Measurements from ENCODE around the gene PDZD7. TPM values are rescaled to one million over a fixed set of nuclear protein-coding genes. Genes with fewer than 3 reads are reported as not detected.

The PDZD7 gene
- total RNA-seq, 1 experiment from 2014 or later = 1.4 TPM

GRCh38 chr10:100972904-100973535, 57.9 kb downstream of the PDZD7 start:
- H3K27me3 ChIP-seq = no peaks in the 10 kb centered on the region
- DNase-seq = no peak
- no peaks in the 10 kb centered on the region for H3K9me3 ChIP-seq
- no peak overlapping the region for H3K4me3 ChIP-seq
- no peaks in the 10 kb centered on the region for H3K36me3 ChIP-seq

DNA sequence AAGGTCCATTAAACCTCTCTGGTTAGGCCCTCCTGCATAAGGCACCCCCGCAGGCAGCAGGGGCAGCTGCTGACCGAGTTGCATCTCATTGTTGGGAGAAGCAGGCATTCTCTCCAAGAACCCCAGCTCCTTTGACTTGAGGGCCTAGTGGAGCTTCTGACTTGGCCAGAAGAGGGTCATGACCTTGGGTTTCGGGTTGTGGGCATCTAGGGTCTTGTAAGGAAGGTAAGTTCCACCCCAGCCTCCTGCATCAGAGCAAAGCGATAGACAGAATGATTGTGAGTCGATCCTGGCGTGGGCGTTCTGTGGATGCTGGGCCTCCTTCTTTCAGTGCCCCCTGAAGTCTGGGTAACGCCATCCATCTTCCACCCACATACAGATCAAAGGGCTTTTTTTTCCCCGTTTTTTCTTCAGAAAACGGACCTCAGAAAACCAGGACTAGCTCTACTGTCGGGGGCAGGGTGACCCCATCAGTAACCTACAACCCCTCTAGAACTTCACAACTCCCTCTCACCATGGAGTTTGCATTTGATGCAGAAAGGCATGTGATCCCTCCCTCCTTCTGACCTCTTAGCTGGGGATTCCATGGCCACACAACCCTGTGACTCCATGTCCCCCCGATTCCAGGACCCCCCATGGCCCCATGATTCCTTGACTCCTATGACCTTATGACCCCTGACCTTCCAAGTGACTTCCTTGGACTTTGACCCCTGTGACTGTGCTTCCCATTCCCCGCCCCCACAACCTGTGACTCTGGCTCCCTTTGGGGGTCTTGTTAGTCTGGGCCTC, 58.6 kb downstream of the PDZD7 start:
- Histone ChIP-seq H3K9me3 (no peaks in the 10 kb centered on the region), H3K36me3 (no peaks in the 10 kb centered on the region), H3K4me3 (no peak overlapping the region), H3K27me3 (no peaks in the 10 kb centered on the region)
- no peak for DNase-seq

DNA sequence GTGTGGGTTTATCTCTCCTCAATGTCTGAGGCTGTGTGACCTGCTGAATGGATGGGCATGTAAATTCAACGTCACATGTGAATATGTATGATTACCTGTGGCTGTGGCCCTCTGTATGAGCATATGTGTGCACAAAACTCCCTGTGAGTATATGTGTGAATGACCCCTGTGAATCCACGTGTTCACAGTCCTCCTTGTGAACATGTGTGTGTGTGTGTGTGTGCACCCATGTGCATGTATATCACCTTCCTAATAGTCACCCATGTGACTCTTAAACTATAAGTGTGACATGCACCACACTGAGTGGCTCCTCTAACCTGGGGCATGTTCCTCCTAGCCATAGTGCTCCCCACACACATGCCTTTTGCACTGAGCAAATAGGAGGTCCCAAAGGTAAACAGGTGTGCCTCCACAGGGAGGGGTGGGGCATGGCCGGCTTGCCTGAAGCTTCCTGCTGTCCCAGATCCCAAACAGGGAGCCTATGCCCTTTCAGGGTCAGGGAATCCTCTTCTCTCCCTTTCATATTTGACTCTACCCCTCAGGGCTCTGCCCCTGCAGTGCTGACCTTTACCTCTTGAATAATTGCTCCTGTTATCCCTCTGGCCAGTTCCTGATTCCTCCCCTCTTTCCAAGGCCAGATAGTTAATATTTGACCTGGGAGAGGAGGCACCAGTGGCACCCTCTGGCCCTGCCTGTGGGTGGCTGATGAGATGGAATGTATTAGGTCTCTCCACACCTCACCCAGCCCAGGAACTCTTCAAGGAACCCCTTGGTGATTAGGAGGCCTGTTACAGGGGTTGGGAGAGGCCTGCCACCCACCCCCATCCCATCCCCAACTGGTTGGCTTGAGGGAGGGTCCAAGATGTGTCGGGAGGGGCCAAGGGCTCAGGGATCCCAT, 59.8 kb downstream of the PDZD7 start:
- DNase-seq = no peak
- Histone ChIP-seq H3K27me3 (no peaks in the 10 kb centered on the region), H3K9me3 (no peaks in the 10 kb centered on the region), H3K36me3 (no peaks in the 10 kb centered on the region), H3K4me3 (no peak overlapping the region)

GRCh38 chr10:100970076-100970913, 60.6 kb downstream of the PDZD7 start:
- Histone ChIP-seq H3K27me3 (no peaks in the 10 kb centered on the region), H3K4me3 (no peak overlapping the region), H3K36me3 (peaks cover 3% of the 10 kb centered on the region), H3K9me3 (no peaks in the 10 kb centered on the region)
- no peak for DNase-seq

- Histone ChIP-seq H3K9me3 (no peaks in the 10 kb centered on the region), H3K4me3 (0 out of 2 replicates have a peak within 1 kb of the TSS, but pooled peaks have one; percentile 15)
- peak; percentile 39 for DNase-seq
Observed at GRCh38 chr10:100969187-100970075, 61.5 kb downstream of the PDZD7 start, which contains the start of gene SEMA4G. Gene SEMA4G, plus strand, starts transcription at chr10:100969504. Its CDS starts 3,409 bp downstream, at chr10:100972913.

GRCh38 chr10:100968863-100969186, 62.1 kb downstream of the PDZD7 start:
- no peaks in the 10 kb centered on the region for H3K27me3 ChIP-seq
- peaks cover 11% of the 10 kb centered on the region for H3K36me3 ChIP-seq
- no peaks in the 10 kb centered on the region for H3K9me3 ChIP-seq
- no peak overlapping the region for H3K4me3 ChIP-seq
- DNase-seq = no peak

More at GRCh38 chr10:100969187-100970075, 61.5 kb downstream of the PDZD7 start, which contains the start of gene SEMA4G:
- no peaks in the 10 kb centered on the region for H3K27me3 ChIP-seq
- H3K36me3 ChIP-seq = peaks cover 7% of the 10 kb centered on the region

DNA sequence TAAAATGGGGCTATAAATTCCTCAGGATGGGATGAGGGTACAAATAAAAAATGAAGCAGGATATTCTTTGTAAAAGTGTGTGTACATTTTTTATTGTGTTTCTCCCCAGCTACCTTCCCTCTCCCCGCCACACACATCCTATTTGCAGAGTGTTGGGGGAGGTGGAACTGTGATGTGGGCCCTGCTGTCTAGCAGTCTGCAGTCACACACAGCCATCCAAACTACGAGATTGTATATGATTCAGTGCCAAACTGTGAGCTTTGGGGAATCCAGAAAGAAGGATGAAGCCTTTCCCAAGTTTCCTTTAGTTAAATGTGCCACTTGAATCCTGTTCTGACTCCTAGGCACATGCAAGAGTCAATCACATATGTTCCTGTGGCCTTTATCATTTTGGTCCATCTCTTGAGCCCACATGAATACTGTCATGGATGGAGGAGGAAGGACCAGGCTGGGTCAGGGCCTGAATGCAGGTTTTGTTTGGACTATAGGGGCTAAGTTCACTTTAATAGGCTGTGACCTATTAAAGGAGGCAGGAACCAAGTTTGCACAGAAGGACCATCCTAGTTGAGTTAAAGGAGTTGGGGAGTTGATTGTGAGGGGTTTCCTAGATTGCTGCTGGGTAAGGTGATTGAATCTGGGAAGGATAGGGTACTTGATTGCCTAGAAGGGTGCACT, 62.7 kb downstream of the PDZD7 start:
- Histone ChIP-seq H3K27me3 (no peaks in the 10 kb centered on the region), H3K36me3 (peaks cover 15% of the 10 kb centered on the region), H3K9me3 (no peaks in the 10 kb centered on the region), H3K4me3 (no peak overlapping the region)
- DNase-seq = no peak

DNA sequence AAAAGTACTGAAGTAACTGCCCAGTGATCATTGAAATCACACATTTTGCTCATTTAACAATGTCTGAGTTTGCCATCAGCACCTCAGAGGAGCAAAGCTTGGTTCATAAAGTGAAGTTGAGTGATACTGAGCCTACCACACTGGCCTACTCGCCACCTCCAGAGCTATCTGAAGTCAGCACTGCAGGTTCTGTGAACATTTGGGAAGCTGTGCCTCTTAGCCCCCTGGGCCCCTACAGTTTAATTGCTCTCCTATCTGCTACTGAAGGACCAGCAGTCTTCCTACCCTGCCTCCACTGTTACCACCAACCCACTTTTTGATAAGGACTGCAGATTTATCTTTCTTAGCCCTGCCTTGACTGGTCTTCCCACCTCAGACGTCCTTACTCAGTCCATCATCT, 63.6 kb downstream of the PDZD7 start:
- Histone ChIP-seq H3K27me3 (no peaks in the 10 kb centered on the region), H3K4me3 (no peak overlapping the region), H3K9me3 (no peaks in the 10 kb centered on the region), H3K36me3 (peaks cover 23% of the 10 kb centered on the region)
- no peak for DNase-seq

DNA sequence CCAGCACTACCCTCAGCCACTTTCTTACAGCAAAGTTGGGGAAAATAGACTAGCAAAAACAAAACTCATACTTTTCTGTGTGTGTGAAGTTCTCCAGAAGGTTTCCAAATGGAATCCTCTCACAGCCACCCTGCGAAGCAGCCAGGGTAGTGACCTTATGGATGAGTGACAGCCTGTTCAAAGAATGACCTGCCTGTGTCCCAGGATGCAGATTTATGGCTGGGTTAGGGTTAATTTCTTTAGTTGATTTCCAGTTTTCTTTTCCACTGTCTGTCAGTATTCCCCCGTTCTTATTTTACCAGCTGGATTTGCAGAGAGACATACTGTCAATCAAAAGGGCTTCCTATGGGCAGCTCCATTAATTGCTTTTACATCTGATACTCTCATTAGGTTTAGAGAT, 64.0 kb downstream of the PDZD7 start:
- peaks cover 28% of the 10 kb centered on the region for H3K36me3 ChIP-seq
- no peak for DNase-seq
- H3K9me3 ChIP-seq = no peaks in the 10 kb centered on the region
- no peak overlapping the region for H3K4me3 ChIP-seq
- no peaks in the 10 kb centered on the region for H3K27me3 ChIP-seq

DNA sequence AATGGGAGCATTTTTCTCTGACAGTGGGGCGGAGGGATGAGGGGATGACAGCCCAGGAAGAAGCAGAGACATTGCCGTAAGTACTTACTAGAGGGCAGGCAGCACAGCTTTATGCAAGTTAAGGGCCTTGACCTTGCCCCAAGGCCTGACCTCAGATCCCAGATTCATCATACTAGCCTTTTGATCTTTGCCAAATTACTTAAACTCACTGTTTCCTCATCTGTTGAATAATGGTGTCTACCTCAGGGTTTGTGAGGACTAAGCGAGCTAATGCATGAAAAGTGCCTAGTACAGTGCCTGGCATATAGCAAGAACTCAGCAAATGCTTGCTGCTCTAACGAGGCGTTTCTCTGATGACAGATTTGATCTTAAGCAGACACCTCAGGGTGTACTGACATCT, 65.1 kb downstream of the PDZD7 start:
- DNase-seq = no peak
- H3K4me3 ChIP-seq = no peak overlapping the region
- H3K36me3 ChIP-seq = peaks cover 37% of the 10 kb centered on the region
- no peaks in the 10 kb centered on the region for H3K27me3 ChIP-seq
- H3K9me3 ChIP-seq = no peaks in the 10 kb centered on the region

- peaks cover 53% of the 10 kb centered on the region for H3K36me3 ChIP-seq
- no peak for DNase-seq
- H3K4me3 ChIP-seq = no peak overlapping the region
- H3K9me3 ChIP-seq = no peaks in the 10 kb centered on the region
- H3K27me3 ChIP-seq = no peaks in the 10 kb centered on the region
Observed at GRCh38 chr10:100963826-100964225, 67.1 kb downstream of the PDZD7 start.

DNA sequence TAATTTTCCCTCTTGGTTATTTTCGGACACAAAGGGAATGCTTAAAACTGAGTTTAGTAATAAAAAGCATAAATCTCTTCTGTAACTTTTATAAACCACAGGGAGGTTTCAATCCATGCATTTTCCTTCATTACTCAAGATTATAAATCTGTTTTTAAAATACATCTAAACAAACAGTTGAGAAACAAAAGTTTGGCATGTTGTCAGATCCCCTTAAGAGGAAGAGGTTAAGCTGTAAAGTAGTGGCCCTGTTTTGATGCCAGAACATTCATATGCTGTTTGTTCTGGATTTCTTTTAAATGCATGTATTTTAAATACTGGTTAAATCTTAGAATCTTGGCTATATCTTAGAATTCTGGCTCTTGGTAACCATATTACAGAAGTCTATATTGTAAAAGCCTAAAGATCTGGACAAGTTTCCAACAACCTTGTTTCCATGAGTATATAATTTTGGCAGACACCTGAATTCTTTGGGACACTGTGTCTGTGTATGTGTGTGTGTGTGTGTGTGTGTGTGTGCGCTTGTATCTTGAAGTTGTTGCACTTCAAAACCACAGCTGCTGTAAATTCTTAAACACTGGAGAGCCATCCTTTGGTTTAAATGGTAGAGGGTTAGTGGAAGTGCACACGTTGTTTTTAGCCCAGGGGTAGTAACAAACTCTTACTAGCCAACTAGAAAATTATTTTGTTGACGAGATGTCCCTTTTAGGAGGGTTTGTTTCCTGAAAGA, 68.4 kb downstream of the PDZD7 start:
- peaks cover 63% of the 10 kb centered on the region for H3K36me3 ChIP-seq
- no peaks in the 10 kb centered on the region for H3K27me3 ChIP-seq
- no peak overlapping the region for H3K4me3 ChIP-seq
- DNase-seq = no peak
- no peaks in the 10 kb centered on the region for H3K9me3 ChIP-seq

- Histone ChIP-seq H3K27me3 (no peaks in the 10 kb centered on the region), H3K36me3 (peaks cover 60% of the 10 kb centered on the region), H3K9me3 (no peaks in the 10 kb centered on the region), H3K4me3 (no peak overlapping the region)
- no peak for DNase-seq
Observed at GRCh38 chr10:100960251-100960650, 70.7 kb downstream of the PDZD7 start.

Data from MG63 (cell line).